ENCODE data around the gene HOXB13. TPM values are rescaled to one million over a fixed set of nuclear protein-coding genes. Genes with fewer than 3 reads are reported as not detected.

HOXB13 gene
- total and polyA plus RNA-seq, 2 donors from 2014 or later: not detected

DNA sequence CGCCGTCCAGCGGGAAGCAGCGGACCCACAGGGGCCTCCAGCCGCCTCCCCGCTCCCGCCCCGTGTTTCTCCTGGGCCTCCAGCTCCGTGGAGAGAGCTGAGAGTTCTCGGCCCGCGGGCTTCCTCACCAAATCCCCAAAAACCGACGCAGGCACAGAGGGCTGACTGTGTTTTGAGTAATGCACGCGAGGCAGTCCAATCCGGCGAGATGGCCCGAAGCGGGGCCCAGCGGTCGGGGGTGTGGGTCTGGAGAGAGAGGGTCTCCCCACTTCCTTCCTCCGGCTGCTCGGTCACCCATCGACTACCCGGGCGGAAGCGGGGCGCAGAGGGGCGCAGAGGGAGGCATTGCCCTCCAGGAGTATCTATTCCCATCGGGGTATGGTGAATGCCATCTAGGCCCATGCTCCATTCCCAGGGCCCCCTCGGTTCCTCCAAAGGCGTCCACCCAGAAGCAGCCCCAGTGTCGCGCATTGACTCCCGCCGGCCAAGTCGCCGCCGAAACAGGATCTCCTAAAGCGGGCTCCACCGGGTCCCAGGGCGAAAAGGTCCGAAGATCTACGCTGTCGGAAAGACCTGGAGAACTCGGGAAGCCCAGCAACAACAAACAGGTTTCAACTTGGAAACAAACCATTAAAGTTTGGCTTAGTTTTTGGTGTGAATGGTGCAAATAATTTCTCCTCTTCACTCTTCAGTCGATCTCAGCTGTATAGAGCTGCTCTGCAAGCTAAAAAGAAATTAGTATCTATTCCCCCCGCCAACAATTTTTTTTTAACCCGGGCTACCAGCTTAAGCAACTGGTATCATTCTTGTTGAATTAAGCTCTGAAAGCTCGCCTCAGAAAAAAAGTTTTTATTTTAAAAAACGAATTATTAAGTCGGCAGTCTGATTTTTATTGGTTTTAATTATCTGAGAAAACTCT lies 19.2 kb upstream of the HOXB13 start:
- no peak overlapping the region for H3K27ac ChIP-seq (ENCODE audit: low read depth in 2 of 2, low read length in 2 of 2)
- H3K4me3 ChIP-seq (ENCODE audit: low read length in 3 of 3): no peak overlapping the region
- intact Hi-C loops (cut with DNase I): no loop called here
- H3K4me1 ChIP-seq (ENCODE audit: control insufficient read depth in 2 of 3, insufficient read depth in 2 of 3, low read depth in 1 of 3, low read length in 3 of 3): no peaks in the 10 kb centered on the region
- DNase-seq (peak in 4 of 5 donors; percentile 26 to 64 (median 44)), FAIRE-seq (no peak)
- no peaks in the 10 kb centered on the region for H3K9me3 ChIP-seq (ENCODE audit: control insufficient read depth in 2 of 3, insufficient read depth in 1 of 3, low read length in 3 of 3)
- no peak for TF ChIP-seq CTCF (IDR thresholded peaks at IDR 0.05; ENCODE audit: borderline replicate concordance, extremely low read depth, insufficient read depth)
- no peaks in the 10 kb centered on the region for H3K36me3 ChIP-seq (ENCODE audit: control insufficient read depth in 2 of 3, insufficient read depth in 3 of 3, low read length in 3 of 3)
- H3K27me3 ChIP-seq (ENCODE audit: control insufficient read depth, insufficient read depth, low read length): peaks cover 84% of the 10 kb centered on the region
- no peak overlapping the region for H3K9ac ChIP-seq (ENCODE audit: low read length in 3 of 3)

- TF ChIP-seq CTCF (IDR thresholded peaks at IDR 0.05; ENCODE audit: borderline replicate concordance, extremely low read depth, insufficient read depth): no peak
- H3K36me3 ChIP-seq (ENCODE audit: control insufficient read depth in 2 of 3, insufficient read depth in 3 of 3, low read length in 3 of 3): no peaks in the 10 kb centered on the region
- intact Hi-C loops (cut with DNase I): no loop called here
- no peak for FAIRE-seq
- H3K4me1 ChIP-seq (ENCODE audit: control insufficient read depth in 2 of 3, insufficient read depth in 2 of 3, low read depth in 1 of 3, low read length in 3 of 3): no peaks in the 10 kb centered on the region
- H3K4me3 ChIP-seq (ENCODE audit: low read length in 3 of 3): no peak overlapping the region
- DNase-seq: no peak
- H3K27me3 ChIP-seq (ENCODE audit: control insufficient read depth, insufficient read depth, low read length): peaks cover 86% of the 10 kb centered on the region
- H3K27ac ChIP-seq (ENCODE audit: low read depth in 2 of 2, low read length in 2 of 2): no peak overlapping the region
- no peaks in the 10 kb centered on the region for H3K9me3 ChIP-seq (ENCODE audit: control insufficient read depth in 2 of 3, insufficient read depth in 1 of 3, low read length in 3 of 3)
- H3K9ac ChIP-seq (ENCODE audit: low read length in 3 of 3): no peak overlapping the region
Measured at GRCh38 chr17:48746916-48747444, 18.4 kb upstream of the HOXB13 start.

DNA sequence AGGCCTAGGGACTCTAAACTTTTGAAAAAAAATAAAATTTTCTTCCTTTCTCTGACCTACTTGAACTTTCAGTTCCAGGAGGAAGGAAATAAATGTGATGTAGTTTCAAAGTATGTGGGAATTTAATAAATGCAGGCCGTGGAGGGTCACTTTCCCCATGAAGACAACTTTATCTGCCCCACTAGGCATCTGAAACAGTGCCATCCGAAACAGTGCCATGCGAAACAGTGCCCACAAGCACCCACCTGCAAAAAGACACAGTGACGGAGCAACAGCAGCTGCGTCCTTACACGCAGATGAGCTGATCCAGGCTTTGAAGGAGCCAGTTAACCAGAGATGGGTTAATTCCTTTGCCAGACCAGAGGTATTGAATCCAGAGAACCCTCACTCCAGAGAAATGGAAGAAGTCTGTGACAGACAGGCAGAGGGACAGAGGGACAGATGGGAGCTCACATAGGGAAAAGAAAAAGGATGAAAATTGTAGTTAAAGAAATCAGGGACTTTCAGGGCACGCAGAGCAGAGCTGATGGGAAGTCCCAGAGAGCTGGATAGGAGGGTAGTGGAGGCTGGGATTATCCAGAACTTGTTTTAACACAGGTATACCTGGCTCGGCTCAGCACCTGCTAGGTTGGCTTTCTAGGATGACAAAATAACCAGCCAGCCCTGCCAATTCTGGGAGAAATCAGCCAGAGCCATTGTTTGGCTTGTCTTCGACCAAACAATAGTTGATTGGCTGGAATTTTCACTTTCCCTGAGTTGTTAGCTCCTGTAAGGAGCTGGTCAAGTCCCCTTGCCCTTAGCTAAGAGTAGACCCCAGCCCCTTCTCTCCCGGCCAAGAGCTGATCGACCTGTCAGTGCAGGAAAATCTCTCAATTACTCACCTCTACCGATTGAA lies 17.1 kb upstream of the HOXB13 start:
- Histone ChIP-seq H3K4me3 (ENCODE audit: low read length in 3 of 3) (no peak overlapping the region), H3K36me3 (ENCODE audit: control insufficient read depth in 2 of 3, insufficient read depth in 3 of 3, low read length in 3 of 3) (no peaks in the 10 kb centered on the region), H3K9ac (ENCODE audit: low read length in 3 of 3) (no peak overlapping the region), H3K27me3 (ENCODE audit: control insufficient read depth, insufficient read depth, low read length) (peaks cover 82% of the 10 kb centered on the region), H3K4me1 (ENCODE audit: control insufficient read depth in 2 of 3, insufficient read depth in 2 of 3, low read depth in 1 of 3, low read length in 3 of 3) (no peaks in the 10 kb centered on the region), H3K9me3 (ENCODE audit: control insufficient read depth in 2 of 3, insufficient read depth in 1 of 3, low read length in 3 of 3) (no peaks in the 10 kb centered on the region), H3K27ac (ENCODE audit: low read depth in 2 of 2, low read length in 2 of 2) (no peak overlapping the region)
- intact Hi-C loops (cut with DNase I): no loop called here
- TF ChIP-seq CTCF (IDR thresholded peaks at IDR 0.05; ENCODE audit: borderline replicate concordance, extremely low read depth, insufficient read depth): no peak
- FAIRE-seq (no peak), DNase-seq (no peak)
